Heart left ventricle (tissue), 13 donors: ENCODE measurements around the gene WHAMM.

ENCODE experiments used
- CTCF ChIP-seq, 12 donors: fragments of 200-600 bp; sonication (generic) in 4 of 12; IDR thresholded peaks; one replicate each; pipeline versions ENCODE4 v1.5.0 to v1.8.0; 2018 to 2022; ENCODE audit warnings: antibody characterized with exemption in 12 of 12, mild to moderate bottlenecking in 5 of 12
- POLR2A ChIP-seq, 2 donors: fragments of 450-650 bp; IDR thresholded peaks; one replicate each; pipeline ENCODE4 v1.6.1; 2017; ENCODE audit warnings: antibody characterized with exemption in 2 of 2, mild to moderate bottlenecking in 2 of 2, moderate library complexity in 2 of 2
- donor health status: ischemic (EF 13 %, LVEDD 7.1; RV severe dilation, severe dysfunction).
- donor health status: DM: no; HTN: yes; CAD: no.
- donor health status: DM: no; HTN: no; CAD: no.
- donor health status: ischemic (EF 25% LVEDD 6.9; RV normal size, moderate dysfunction).
- donor health status: ischemic (EF 25% LVEDD 5.7; RV mildly dilated, moderate dysfunction).
- donor health status: ischemic (EF 35%, LVEDD 5.7; RV mildly dilated, moderate dysfunction).
- donor health status: nonischemic (EF 11% LVEDD 7.7; RV severe dilation, severe dysfunction).
- donor health status: DM: yes; HTN: yes; CAD: no.
- donor health status: PGD.
- donor health status: ischemic (EF 29% LVEDD 5.4; RV normal size, mild dysfunction).
- donor health status: nonischemic (EF 23%, LVEDD 6.1; RV moderate dilation, normal function).

- TF ChIP-seq CTCF (IDR thresholded peaks at IDR 0.05) (no peak), POLR2A (IDR thresholded peaks at IDR 0.05) (no peak)
These were observed 42.0 kb downstream of the WHAMM start for GRCh38 chr15:82851306-82851850.
